OCI-LY7 (cell line): ENCODE measurements around the gene PATL1. TPM values are rescaled to one million over a fixed set of nuclear protein-coding genes. Genes with fewer than 3 reads are reported as not detected.

Source experiments
- BruUV-seq: library from RNA; stranded (reverse); fragments of 400-500 nt; replicated peaks from 2 replicates; lab custom pipeline; 2021; lab: Mats Ljungman, UMichigan
- CTCF ChIA-PET: fragments of 300-600 bp; sonication (Branson Sonifier 250); formaldehyde crosslinking; loops from one replicate; lab custom pipeline; 2022; ENCODE audit warnings: antibody characterized with exemption; ENCODE audit not compliant: unreplicated experiment; lab: Charles Lee
- POLR2A ChIA-PET: fragments of 300-600 bp; sonication (Branson Sonifier 250); formaldehyde crosslinking; loops from one replicate; lab custom pipeline; 2022; ENCODE audit warnings: antibody characterized with exemption; lab: Charles Lee
- DNase-seq: peaks from one replicate; pipeline ENCODE4 v3.0.0-alpha.2; 2015; ENCODE audit warnings: low spot score
- H2AFZ ChIP-seq: fragments of 200-600 bp; sonication (generic), shearing (Covaris generic); 2 replicates; pipeline ENCODE4 v1.6.1; 2014; ENCODE audit warnings: mild to moderate bottlenecking, antibody characterized with exemption, low read length, moderate library complexity
- H3K27ac ChIP-seq: fragments of 200-600 bp; sonication (generic); 2 replicates; pipeline ENCODE4 v1.5.1; 2014; ENCODE audit warnings: mixed run types, low read depth, mild to moderate bottlenecking, moderate library complexity, low read length, inconsistent platforms; ENCODE audit not compliant: poor library complexity, severe bottlenecking
- H3K36me3 ChIP-seq: fragments of 200-600 bp; sonication (generic); 2 replicates; pipeline ENCODE4 v1.6.1; 2014; ENCODE audit warnings: mild to moderate bottlenecking, antibody characterized with exemption, low read length, moderate library complexity, mixed read lengths; ENCODE audit not compliant: insufficient read depth
- H3K4me1 ChIP-seq: fragments of 200-600 bp; sonication (generic); 2 replicates; pipeline ENCODE4 v1.5.1; 2014; ENCODE audit warnings: mild to moderate bottlenecking, low read length; ENCODE audit not compliant: insufficient read depth, poor library complexity, severe bottlenecking
- H3K4me2 ChIP-seq: fragments of 200-600 bp; sonication (generic); 2 replicates; pipeline ENCODE4 v1.6.1; 2014; ENCODE audit warnings: mild to moderate bottlenecking, low read length
- H3K4me3 ChIP-seq: fragments of 200-600 bp; sonication (generic); 2 replicates; pipeline ENCODE4 v1.5.1; 2014; ENCODE audit warnings: mild to moderate bottlenecking, low read depth, low read length; ENCODE audit not compliant: poor library complexity, severe bottlenecking
- H3K79me2 ChIP-seq: fragments of 200-600 bp; sonication (generic); 2 replicates; pipeline ENCODE4 v1.6.1; 2016; ENCODE audit warnings: low read depth, mild to moderate bottlenecking, low read length, moderate library complexity, mixed read lengths; ENCODE audit not compliant: insufficient read depth
- H3K9me2 ChIP-seq: fragments of 200-600 bp; sonication (generic); 2 replicates; pipeline ENCODE4 v1.6.1; 2016; ENCODE audit warnings: mild to moderate bottlenecking, low read length, mixed read lengths; ENCODE audit not compliant: insufficient read depth
- H3K9me3 ChIP-seq: fragments of 200-600 bp; sonication (generic); 2 replicates; pipeline ENCODE4 v1.6.1; 2014; ENCODE audit warnings: mild to moderate bottlenecking, mixed run types, low read length, mixed read lengths
- H4K20me1 ChIP-seq: fragments of 200-600 bp; sonication (generic); 2 replicates; pipeline ENCODE4 v1.6.1; 2014; ENCODE audit warnings: mild to moderate bottlenecking, antibody characterized with exemption, low read length, moderate library complexity, mixed read lengths; ENCODE audit not compliant: insufficient read depth
- EZH2phosphoT487 ChIP-seq: fragments of 200-600 bp; sonication (generic); IDR thresholded peaks from 2 replicates; pipeline ENCODE4 v1.6.1; 2018; ENCODE audit warnings: low read depth, borderline replicate concordance, mild to moderate bottlenecking, mixed run types, antibody characterized with exemption, low read length, moderate library complexity, mixed read lengths
- intact Hi-C: fragments of 100-400 bp; cut with micrococcal nuclease; formaldehyde crosslinking; loops from one replicate; pipeline ENCODE4 v1.10.0; 2022; ENCODE audit not compliant: unreplicated experiment
- total RNA-seq, 2 experiments: library from RNA; depleted of rRNA in 1 of 2; stranded (reverse); fragments of >200 nt in 1 of 2; shearing (Covaris generic) in 1 of 2; gene quantifications; 2 replicates each; pipeline ENCODE4 v1.2.3, GENCODE V29; 2014 to 2022
- TF ChIP-seq, protein P1 (sequence below): fragments of 200-600 bp; sonication (generic); conservative IDR thresholded peaks from 2 replicates; pipeline ENCODE4 v1.5.1; 2014; ENCODE audit warnings: mild to moderate bottlenecking, antibody characterized with exemption, low read length, moderate library complexity, mixed read lengths

Gene PATL1
- total RNA-seq, 2 experiments from 2014 or later = 15.2 to 46.3 TPM

DNA sequence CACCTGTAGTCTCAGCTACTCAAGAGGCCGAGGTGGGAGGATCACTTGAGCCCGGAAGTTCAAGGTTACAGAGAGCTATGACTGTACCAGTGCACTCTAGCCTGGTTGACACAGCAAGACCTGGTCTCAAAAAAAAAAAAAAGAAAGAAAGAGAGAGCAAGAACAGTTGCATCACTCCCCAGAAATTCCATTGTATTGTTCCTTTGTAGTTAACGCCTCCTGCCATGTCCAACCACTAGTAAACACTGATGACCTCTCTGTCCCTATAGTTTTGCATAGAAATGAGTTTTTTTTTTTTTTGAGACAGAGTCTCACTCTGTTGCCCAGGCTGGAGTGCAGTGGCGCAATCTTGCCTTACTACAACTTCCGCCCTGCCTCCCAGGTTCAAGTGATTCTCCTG, 10.8 kb downstream of the PATL1 start:
- intact Hi-C loops = no loop called here
- Histone ChIP-seq H3K4me3 (no peak overlapping the region), H3K79me2 (peaks cover 23% of the 10 kb centered on the region), H3K27ac (no peak overlapping the region), H3K9me3 (no peaks in the 10 kb centered on the region), H4K20me1 (no peaks in the 10 kb centered on the region), H3K9me2 (no peaks in the 10 kb centered on the region), H3K4me1 (peaks cover 10% of the 10 kb centered on the region), H2AFZ (no peak overlapping the region), H3K4me2 (no peak overlapping the region), H3K36me3 (peaks cover 99% of the 10 kb centered on the region)
- ChIA-PET CTCF (no interaction called here), POLR2A (interaction anchor here (0.7 kb wide), 1 partner anchor 472 kb away, joined by 3 read pairs; no protein-coding TSS in a partner anchor)
- no peak for DNase-seq
- BruUV-seq = no TSS peak
- TF ChIP-seq, protein P1, sequence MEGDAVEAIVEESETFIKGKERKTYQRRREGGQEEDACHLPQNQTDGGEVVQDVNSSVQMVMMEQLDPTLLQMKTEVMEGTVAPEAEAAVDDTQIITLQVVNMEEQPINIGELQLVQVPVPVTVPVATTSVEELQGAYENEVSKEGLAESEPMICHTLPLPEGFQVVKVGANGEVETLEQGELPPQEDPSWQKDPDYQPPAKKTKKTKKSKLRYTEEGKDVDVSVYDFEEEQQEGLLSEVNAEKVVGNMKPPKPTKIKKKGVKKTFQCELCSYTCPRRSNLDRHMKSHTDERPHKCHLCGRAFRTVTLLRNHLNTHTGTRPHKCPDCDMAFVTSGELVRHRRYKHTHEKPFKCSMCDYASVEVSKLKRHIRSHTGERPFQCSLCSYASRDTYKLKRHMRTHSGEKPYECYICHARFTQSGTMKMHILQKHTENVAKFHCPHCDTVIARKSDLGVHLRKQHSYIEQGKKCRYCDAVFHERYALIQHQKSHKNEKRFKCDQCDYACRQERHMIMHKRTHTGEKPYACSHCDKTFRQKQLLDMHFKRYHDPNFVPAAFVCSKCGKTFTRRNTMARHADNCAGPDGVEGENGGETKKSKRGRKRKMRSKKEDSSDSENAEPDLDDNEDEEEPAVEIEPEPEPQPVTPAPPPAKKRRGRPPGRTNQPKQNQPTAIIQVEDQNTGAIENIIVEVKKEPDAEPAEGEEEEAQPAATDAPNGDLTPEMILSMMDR = no peak
- TF ChIP-seq EZH2phosphoT487 = no peak

DNA sequence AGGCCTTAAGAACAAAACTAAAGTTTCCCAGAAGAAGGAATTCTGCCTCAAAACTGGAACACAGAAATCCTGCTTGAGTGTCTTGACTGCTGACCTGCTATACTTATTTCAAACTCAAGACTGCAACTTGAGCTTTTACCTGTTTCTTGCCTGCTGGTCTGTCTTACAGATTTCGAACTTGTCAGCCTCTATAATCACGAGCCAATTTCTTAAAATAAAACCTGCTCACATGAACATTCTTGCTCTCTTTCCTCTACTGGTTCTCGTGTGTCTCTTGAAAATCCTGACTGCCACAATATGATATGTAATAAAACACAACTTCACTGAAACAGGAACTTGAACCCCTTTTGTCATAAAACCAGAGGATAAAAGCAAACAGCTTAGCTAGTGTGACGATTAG, 13.9 kb downstream of the PATL1 start:
- Histone ChIP-seq H3K4me3 (no peak overlapping the region), H4K20me1 (no peaks in the 10 kb centered on the region), H3K4me1 (no peaks in the 10 kb centered on the region), H3K9me2 (no peaks in the 10 kb centered on the region), H3K36me3 (peaks cover 99% of the 10 kb centered on the region), H2AFZ (no peak overlapping the region), H3K27ac (no peak overlapping the region), H3K9me3 (no peaks in the 10 kb centered on the region), H3K79me2 (no peaks in the 10 kb centered on the region), H3K4me2 (no peak overlapping the region)
- no peak for TF ChIP-seq EZH2phosphoT487
- TF ChIP-seq, protein P1 = no peak
- CTCF ChIA-PET = no interaction called here
- intact Hi-C loops = loop anchor here (5.0 kb wide), 1 partner anchor 63 kb away; no protein-coding TSS in a partner anchor
- POLR2A ChIA-PET = interaction anchor here (0.5 to 0.6 kb wide), 2 partner anchors 15 to 125 kb away, joined by 3 to 4 read pairs; no protein-coding TSS in a partner anchor
- BruUV-seq = no TSS peak
- no peak for DNase-seq

DNA sequence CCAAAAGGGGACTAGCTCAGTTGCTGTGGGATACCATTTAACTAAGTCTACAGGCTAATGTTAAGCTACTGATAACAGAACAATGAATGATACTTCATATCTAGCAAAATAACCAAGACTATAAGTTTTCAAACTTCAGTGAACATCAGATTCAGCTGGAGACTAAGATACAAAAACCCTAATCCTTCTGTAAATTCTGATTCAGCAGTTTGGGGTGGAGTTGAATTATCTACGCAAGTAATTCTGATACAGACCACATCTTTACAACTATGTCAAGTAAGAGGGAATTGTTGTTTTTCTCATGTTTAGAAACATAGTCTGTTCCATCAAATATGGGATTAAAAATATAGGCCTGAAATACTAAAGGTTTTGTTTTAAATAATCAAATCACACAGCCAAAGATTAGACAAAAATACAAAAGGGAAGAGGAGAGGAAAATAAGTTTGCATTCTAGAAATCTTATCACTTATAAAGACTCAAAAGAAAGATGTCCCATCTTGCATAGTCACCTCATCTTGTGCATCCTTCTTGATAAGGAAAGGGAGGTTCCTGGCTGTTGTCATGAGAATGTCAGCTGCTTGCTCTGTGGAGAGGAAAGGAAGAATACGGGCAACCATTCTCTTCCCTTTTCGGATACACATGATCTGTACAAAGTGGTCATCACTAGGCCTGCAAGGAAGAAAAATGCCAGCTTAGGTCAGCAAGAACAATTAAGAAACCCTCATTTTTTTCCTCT, 21.4 kb downstream of the PATL1 start:
- no peaks in the 10 kb centered on the region for H4K20me1 ChIP-seq
- BruUV-seq = no TSS peak
- CTCF ChIA-PET = no interaction called here
- H3K9me2 ChIP-seq = no peaks in the 10 kb centered on the region
- no peak overlapping the region for H3K4me3 ChIP-seq
- no peaks in the 10 kb centered on the region for H3K4me1 ChIP-seq
- H3K4me2 ChIP-seq = no peak overlapping the region
- no peak overlapping the region for H3K27ac ChIP-seq
- DNase-seq = no peak
- no peaks in the 10 kb centered on the region for H3K79me2 ChIP-seq
- H3K9me3 ChIP-seq = no peaks in the 10 kb centered on the region
- peaks cover 99% of the 10 kb centered on the region for H3K36me3 ChIP-seq
- intact Hi-C loops = no loop called here
- no peak overlapping the region for H2AFZ ChIP-seq
- POLR2A ChIA-PET = interaction anchor here (0.7 to 1.2 kb wide), 5 partner anchors 13 to 30 kb away, joined by 3 to 5 read pairs (median 4); no protein-coding TSS in a partner anchor
- no peak for TF ChIP-seq EZH2phosphoT487
- TF ChIP-seq, protein P1 = no peak
